OCI-M2 (cell line): ENCODE results near the gene SNX9.
"Not testable (repeated sequence)": the region's sequence is repeated elsewhere in the genome, so short reads cannot be mapped to it uniquely, and the experiment has no call there.

Experiments
- DNase-seq: peaks from one replicate; lab custom pipeline; 2025; ENCODE audit not compliant: unreplicated experiment; lab: John Stamatoyannopoulos, UW

Gene SNX9

GRCh38 chr6:157881342-157881741 lies 58.3 kb downstream of the SNX9 start:
- no peak for DNase-seq

DNA sequence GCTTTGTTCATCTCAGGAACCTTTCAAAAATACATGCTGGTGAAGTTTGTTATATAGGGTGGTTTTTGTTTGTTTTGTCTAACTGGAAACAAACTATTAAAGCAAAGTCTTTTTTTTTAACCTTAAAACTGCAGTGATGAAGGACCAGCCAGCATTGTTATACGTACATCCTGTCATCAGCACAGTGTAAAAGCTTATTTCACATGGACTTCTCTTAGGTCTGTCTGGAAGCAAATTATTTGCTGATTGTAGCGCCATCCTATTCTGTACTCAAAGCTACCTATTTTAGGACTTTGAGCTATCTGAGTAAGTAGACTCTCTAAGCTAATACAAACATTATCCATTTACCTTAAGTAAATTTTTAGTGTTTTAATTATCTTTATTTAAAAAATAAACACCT lies 61.7 kb downstream of the SNX9 start:
- DNase-seq: no peak

- no peak for DNase-seq
Observed at GRCh38 chr6:157885211-157885788, 62.3 kb downstream of the SNX9 start.

DNA sequence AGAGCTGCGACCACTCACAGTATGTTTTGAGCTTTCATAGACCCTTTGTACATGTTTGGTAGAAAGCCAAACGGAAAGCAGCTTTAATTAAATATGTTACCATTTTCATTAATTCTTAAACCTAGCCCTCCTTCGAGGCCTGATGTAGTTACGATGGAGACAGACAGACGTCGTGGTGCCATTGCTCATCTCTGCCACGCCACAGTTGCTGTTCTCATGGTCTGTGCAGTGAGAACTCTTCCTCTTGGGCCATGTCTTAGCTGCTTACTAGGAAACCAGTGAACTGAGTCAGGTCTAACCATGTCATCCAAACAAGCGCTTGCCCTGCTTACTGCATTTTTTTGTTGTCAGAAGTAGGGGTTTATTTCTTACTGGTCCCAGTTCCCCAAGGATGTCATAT lies 62.8 kb downstream of the SNX9 start:
- no peak for DNase-seq

GRCh38 chr6:157887892-157888291 lies 64.8 kb downstream of the SNX9 start:
- no peak for DNase-seq

DNA sequence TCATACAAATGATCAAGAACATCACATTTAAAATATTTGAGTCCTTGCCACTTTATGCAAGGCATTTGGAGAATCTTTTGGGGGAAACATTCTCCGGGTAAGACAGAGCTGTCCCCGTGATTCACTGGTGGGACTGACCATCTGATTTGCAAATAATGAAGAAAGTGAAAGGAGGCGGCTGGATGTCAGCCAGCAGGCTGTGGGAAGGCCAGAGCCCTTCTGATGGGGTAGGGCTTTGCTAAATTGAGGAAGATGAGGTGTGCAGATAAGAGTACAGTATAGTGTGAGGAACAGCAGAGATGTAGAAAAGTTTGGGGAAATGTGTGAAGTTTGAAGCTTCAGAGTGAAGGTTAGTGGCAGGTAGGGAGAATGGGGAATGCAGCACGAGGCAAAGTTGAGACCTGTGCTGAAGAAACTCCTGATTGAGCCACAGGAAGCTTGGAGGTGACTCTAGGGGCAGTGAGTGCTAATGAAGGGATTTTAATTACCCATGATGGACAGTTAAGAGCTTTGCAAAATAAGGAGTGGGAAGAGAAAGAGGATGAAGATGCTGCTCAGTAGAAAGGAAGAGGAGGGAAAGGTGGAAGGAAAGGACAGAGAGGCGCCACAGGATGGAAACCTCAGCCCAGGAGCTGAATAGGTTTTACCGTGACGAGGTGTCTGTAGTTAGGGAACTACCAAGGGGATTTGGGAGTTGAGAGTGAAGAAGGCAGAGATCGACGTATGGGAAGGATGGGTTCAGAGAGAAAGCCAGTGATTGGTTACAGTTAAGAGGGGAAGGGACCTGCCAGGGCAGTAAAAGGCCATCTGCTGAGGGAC lies 68.7 kb downstream of the SNX9 start:
- no peak for DNase-seq

- DNase-seq: no peak
Observed at GRCh38 chr6:157892363-157892877, 69.4 kb downstream of the SNX9 start.

DNA sequence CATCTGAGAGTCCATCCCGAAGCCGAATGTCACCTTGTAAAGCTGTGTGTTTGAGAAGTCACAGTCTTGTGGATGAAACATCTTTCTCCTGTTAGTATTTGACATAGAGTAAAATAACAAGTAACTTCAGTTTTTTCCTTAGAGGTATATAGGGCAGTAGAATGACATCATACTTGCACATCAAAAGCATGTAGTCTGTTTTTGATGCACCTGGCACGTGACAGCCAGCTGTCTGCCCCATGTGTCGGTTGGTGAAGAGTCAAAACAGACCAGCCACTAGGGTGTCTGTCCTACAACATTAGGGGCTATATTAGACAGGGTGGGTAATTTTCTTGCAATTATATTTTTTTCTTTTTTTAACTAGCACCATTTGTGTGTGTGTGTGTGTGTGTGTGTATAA lies 70.2 kb downstream of the SNX9 start:
- no peak for DNase-seq

DNA sequence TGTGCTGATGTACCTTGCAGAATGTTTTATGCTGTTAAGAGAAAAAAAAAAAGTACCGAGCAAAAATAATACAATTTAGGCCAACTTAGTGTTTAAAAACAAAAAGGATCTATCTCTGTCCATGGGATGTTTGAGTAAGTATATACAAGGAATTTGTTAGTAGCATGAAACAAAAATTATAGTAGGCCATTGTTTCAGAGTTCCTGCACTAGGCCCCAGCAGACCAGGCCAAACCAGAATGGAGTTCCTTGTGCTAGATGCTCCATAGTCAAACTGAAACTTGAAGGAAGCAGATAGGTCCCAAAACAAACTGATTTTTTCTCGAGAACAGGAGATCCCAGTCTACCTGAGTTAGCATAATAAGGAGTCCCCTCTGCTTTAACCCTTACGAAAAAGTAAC lies 72.5 kb downstream of the SNX9 start:
- DNase-seq: no peak

GRCh38 chr6:157896932-157897331 lies 73.9 kb downstream of the SNX9 start:
- no peak for DNase-seq

DNA sequence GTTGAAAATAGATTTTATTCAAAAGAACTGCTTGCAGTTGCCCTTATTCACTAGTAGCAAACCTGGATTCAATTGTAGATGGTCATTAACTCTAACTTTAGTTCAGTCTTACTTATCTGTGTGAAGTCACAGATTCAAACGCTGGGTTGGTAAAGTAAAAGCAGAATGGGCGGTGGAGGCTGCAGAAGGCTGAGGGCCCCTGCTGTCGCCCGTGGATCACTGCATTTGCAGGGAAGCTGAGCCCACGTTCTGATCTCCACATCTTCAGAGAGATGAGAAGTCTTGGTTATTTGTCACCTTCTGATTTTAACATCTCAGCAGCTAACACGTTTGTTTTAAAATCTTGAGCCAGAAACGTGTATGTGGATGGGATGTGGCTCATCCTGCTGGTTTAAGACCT lies 75.1 kb downstream of the SNX9 start:
- DNase-seq: no peak

DNA sequence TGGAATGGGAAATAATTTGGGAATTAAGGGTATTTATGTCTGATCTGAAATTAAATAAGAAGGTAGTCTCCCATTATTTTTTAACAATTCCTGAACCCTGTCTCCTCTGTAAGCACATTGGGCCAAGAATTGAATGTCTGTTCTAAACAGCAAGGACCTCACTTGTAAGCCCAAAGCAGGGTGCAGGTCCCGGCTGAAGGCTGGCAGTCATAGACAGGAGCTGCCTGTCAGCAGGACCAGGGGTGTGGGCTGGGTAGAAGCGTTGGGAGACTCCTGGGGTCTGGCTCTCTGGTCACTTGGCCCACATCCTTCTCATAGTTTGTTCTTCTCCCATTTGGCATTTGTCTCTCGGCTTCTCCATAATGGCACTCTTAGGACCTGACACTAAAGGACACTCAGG lies 75.6 kb downstream of the SNX9 start:
- no peak for DNase-seq

DNA sequence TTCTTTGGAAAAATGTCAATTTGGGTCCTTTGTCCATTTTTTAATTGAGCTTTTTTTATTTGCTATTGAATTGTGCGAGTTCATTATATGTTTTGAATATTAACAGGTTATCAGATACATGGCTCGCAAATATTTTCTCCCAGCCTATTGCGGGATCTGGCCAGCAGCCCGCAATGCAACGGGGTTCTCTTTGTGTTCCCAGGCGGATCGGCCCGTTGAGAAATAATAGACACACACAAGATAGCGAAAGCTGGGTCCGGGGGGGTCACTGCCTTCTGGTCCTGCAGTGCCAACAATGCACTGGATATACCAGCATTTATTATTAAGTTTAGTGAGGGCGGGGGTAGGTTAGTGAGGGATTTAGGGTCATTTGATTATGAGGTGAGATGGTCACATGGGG lies 77.2 kb downstream of the SNX9 start:
- not testable (repeated sequence) for DNase-seq

DNA sequence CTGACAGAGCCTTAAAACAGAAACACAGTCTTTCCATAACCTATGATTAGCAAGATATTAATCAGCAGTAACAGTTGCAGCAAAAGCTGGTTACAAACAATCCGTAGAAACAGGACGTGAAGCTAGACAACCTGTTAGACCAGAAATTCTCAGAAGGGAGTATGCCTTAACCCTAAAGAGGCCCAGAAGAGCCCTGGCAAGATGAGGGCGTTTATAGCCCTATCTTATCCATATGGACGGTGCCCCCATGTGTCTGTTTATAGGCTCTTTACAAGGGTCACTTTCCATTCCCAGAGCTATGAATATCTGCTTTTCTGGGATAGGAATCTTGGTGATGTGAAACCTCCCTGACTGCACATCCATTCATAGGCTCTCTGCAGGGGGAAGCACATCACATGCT lies 77.7 kb downstream of the SNX9 start:
- DNase-seq: not testable (repeated sequence)

DNA sequence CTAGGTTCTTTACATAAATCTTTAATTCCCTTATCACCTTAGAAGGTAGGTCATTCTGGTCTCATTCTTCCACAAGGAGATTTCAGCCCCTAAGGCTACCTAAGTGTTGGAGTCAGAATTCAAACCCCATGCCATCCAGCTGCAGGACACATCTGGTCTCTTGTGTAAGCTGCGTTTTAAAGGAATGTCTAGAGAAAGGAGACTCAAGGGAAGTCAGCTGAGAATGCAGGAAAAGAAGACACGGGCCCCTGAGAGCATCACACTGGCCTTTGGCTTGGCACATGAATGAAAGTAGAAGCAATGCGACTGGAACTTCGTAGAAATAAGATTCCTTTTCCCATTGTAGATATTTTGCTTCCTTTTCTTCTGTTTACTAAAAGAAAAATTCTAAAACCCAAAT lies 82.0 kb downstream of the SNX9 start:
- no peak for DNase-seq

DNA sequence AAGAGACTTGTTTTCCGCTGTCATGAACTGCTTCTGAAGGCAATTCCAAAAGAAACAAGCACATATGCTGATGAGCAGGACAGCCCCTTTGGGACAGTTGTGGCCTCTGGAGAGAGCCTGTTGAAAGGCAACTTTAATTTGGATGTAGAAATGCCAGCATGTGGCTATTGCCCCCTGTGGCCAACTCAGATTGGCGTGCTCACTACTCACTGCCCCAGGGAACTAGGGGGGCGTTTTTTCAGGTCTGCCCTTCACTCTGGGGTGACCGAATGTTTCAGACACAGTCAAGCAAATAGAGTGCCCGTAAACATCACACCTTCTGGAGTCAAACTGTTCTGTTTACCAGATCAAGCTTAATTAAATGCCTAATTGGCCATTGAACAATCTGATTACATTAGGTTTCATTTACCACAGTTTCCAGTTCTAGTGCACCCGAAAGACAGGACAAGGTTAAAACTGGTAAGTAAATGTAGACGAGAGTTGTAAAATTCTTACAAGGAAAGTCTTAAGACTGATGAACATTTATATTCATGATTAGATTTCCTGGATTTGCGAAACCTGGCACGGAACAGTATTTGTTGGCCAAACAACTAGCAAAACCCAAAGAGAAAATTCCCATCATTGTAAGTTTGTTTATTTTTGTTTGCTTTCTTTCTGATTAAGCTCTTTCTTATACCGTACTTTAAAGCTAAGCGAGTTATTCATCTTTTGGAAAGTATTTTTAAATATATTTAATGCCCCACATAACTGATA lies 82.7 kb downstream of the SNX9 start:
- no peak for DNase-seq

DNA sequence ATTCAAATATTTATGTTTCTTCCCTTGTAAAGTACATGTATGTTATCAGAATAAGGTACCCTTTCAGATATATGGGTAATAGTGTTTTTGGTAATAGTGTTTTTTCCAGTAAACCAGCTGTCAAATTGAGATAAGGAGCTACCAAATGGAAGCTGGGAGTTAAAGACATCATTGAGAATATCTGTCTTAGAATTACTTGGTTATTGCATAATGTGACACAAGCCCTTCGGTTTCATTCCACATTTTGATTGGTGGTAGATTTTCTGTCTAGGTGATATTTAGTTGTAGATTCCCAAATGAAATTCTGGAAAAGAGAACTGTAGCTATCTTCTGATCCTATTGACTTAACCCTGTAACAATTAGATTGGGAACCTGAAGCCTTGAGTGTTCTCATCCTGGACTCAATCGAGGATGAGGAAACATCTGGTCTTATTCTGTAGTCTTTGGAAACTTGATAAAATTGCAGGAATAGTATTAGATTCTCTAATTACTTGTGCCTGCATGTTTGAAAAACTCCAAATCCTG lies 83.6 kb downstream of the SNX9 start:
- no peak for DNase-seq

GRCh38 chr6:157907651-157908050 lies 84.6 kb downstream of the SNX9 start:
- DNase-seq: no peak

- DNase-seq: no peak
Observed at GRCh38 chr6:157908369-157909281, 85.6 kb downstream of the SNX9 start.

DNA sequence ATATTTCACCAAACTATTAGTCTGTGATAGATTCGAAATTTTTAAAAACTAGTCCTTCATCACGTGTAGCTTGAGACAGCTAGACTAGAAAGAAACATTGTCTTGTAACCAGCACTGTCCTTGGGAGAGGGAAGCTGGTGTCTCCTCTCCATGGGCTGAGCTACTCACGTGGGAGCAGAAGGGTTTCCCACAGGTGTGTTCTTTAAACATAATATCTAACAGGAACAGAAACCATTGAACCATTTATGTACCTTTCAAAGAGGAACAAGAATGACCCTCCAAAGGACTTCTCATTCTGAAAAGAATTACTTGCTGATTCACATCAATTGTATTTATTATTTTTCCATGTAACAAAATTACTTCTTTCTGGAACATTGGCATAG lies 86.2 kb downstream of the SNX9 start:
- no peak for DNase-seq

- DNase-seq: no peak
Observed at GRCh38 chr6:157911278-157911677, 88.2 kb downstream of the SNX9 start.
